HG02938 (cell line): ENCODE results near the gene TSPEAR.
"Not testable (repeated sequence)": the region's sequence is repeated elsewhere in the genome, so short reads cannot be mapped to it uniquely, and the experiment has no call there.

Source experiments
- ATAC-seq: cut with Tn5 transposase; IDR thresholded peaks from one replicate; pipeline ENCODE4 v1.9.1; 2021; ENCODE audit warnings: mild to moderate bottlenecking, moderate library complexity; ENCODE audit not compliant: unreplicated experiment

Gene TSPEAR

GRCh38 chr21:44574457-44575306 lies 136.7 kb downstream of the TSPEAR start:
- ATAC-seq = no peak

DNA sequence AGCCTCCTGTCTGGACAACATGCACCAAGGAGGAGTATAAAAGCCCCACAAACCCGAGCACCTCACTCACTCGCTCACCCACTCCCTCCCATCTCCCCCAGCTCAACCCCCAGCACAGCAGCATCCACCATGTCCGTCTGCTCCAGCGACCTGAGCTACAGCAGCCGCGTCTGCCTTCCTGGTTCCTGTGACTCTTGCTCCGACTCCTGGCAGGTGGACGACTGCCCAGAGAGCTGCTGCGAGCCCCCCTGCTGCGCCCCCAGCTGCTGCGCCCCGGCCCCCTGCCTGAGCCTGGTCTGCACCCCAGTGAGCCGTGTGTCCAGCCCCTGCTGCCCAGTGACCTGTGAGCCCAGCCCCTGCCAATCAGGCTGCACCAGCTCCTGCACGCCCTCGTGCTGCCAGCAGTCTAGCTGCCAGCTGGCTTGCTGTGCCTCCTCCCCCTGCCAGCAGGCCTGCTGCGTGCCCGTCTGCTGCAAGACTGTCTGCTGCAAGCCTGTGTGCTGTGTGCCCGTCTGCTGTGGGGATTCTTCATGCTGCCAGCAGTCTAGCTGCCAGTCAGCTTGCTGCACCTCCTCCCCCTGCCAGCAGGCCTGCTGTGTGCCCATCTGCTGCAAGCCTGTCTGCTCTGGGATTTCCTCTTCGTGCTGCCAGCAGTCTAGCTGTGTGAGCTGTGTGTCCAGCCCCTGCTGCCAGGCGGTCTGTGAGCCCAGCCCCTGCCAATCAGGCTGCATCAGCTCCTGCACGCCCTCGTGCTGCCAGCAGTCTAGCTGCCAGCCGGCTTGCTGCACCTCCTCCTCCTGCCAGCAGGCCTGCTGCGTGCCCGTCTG lies 137.5 kb downstream of the TSPEAR start, which contains the start of gene KRTAP10-4:
Gene KRTAP10-4 (plus strand): TSS at position 100 of the 827 bp plus-strand sequence. CDS start 30 bp downstream, at position 130.
- not testable (repeated sequence) for ATAC-seq

DNA sequence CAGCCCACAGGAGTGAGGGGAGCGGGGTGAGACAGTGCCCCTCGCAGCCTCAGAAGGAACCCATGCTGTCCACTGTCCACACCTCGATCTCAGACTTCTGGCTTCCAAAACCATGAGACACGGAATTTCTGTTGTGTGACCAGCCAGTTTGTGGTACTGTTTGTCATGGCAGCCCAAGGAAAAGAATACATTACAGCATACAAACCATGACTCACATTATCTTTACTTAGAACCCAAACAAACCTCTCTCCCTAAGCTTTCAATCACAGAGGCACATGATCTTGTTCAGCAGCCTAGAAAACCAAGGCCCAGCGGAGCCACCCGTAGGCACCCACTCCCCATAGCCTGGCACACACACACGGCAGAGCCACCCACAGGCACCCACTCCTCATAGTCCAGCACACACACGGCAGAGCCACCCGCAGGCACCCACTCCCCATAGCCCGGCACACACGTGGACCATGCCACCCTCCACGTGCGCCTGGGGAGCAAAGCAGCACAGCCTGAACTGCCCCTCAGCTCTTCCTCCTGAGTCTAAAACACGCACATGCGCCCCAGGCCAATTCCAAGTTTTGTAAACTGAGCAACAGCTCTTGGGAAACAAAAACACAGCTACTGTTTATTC lies 138.3 kb downstream of the TSPEAR start:
- no peak for ATAC-seq

- ATAC-seq = no peak
These were observed 139.3 kb downstream of the TSPEAR start for GRCh38 chr21:44571844-44572782.

GRCh38 chr21:44571296-44571695 lies 140.1 kb downstream of the TSPEAR start:
- no peak for ATAC-seq

- no peak for ATAC-seq
These were observed 141.4 kb downstream of the TSPEAR start for GRCh38 chr21:44569861-44570517.

- no peak for ATAC-seq
These were observed 142.5 kb downstream of the TSPEAR start for GRCh38 chr21:44568667-44569556.

GRCh38 chr21:44568261-44568660 lies 143.1 kb downstream of the TSPEAR start:
- ATAC-seq = no peak

DNA sequence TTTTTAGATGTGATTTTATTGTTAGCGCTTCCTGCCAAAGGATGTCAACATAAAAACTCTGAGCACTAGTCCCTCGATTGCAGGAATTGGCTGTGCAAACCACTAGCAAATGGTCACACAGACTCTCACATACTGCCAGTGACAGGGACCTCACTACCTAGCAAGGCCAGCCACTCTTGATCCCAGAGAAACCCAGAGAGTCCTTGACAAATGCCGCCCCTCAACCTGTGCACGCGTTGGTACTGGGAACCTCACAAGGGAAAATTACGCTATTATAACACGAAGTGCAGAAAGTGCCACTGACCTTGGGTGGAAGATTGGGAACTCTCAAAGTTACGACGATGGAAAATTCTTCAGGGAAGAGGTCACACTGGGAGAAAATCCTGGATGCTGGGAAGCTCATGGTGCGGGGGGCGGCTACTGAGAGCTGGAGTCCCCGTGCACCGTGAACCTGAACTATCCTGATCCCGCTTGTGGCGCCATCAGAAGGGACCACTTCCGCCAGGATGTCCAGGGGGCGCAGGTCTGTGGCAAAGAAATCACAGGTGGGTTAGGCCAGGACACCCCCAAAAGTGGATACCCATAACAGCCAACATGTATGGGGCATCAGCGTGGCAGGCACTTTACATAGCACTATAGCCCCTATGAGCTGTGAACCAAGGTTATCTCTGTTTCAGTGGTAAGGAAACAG lies 143.7 kb downstream of the TSPEAR start:
- ATAC-seq = no peak

DNA sequence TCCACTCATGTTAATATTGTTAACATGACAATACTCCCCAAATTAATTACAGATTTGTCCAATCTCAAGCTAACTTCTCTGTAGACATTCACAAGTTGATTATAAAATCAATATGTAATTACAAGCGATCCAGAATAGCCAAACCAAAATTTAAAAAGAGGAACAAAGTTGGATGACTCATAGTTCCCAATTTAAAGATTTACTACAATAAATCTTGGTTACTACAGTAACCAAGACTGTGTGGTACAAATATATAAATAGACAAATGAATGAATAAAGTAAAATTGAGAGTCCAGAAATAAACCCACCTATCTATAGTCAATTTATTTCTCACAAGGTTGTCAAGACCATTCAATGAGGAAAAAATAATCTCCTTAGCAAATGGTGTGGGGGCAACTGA lies 145.0 kb downstream of the TSPEAR start:
- ATAC-seq = no peak

GRCh38 chr21:44564886-44565598 lies 146.3 kb downstream of the TSPEAR start:
- no peak for ATAC-seq

- ATAC-seq = no peak
These were observed 147.3 kb downstream of the TSPEAR start for GRCh38 chr21:44564099-44564498.

DNA sequence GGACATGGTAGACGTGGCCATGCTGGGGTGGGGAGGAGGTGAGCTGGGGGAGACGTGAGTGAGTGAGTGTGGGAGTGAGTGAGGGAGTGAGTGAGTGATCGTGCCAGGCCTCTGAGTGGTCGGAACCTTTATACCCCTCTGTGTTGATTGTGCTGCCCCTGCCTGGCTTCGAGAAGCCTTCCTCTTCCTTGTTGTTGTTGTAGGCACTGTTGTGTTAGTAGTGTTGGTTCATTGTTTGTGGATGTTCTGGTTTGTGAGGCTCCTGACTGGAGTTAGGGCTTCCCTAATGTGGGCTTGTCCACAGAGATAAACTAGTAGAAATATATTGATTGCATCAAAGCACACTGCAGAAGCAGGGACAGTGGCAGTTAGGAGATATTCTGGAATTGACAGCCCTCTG lies 152.7 kb downstream of the TSPEAR start, which contains the start of gene KRTAP10-3:
Gene KRTAP10-3 (minus strand): TSS at position 101 of the 400 bp plus-strand sequence. CDS start 80 bp downstream, at position 21.
- no peak for ATAC-seq

GRCh38 chr21:44558329-44558675 lies 153.1 kb downstream of the TSPEAR start:
- not testable (repeated sequence) for ATAC-seq

- no peak for ATAC-seq
These were observed 153.7 kb downstream of the TSPEAR start for GRCh38 chr21:44557491-44558328.

- ATAC-seq = no peak
These were observed 154.5 kb downstream of the TSPEAR start for GRCh38 chr21:44556879-44557278.
